KMS-11 (cell line): ENCODE results near the gene TARP.

Experiments used
- H2AFZ ChIP-seq: fragments of 200-600 bp; sonication (generic); 2 replicates; pipeline ENCODE4 v1.6.1; 2016; ENCODE audit warnings: antibody characterized with exemption, mixed run types, low read depth
- H3K27ac ChIP-seq: fragments of 200-600 bp; sonication (generic); 2 replicates; pipeline ENCODE4 v1.6.1; 2016; ENCODE audit warnings: mild to moderate bottlenecking, mixed run types
- H3K27me3 ChIP-seq: fragments of 200-600 bp; sonication (generic); 2 replicates; pipeline ENCODE4 v1.6.1; 2017; ENCODE audit warnings: mild to moderate bottlenecking, low read depth, mixed run types, moderate library complexity; ENCODE audit not compliant: insufficient read depth
- H3K36me3 ChIP-seq: fragments of 200-600 bp; sonication (generic); 2 replicates; pipeline ENCODE4 v1.6.1; 2017; ENCODE audit warnings: mild to moderate bottlenecking, mixed run types; ENCODE audit not compliant: insufficient read depth
- H3K4me1 ChIP-seq: fragments of 200-600 bp; sonication (generic); 2 replicates; pipeline ENCODE4 v1.6.1; 2016; ENCODE audit warnings: mild to moderate bottlenecking, low read depth, mixed run types; ENCODE audit not compliant: poor library complexity, severe bottlenecking
- H3K4me2 ChIP-seq: fragments of 200-600 bp; sonication (generic); 2 replicates; pipeline ENCODE4 v1.7.0; 2016; ENCODE audit warnings: mild to moderate bottlenecking, mixed run types
- H3K4me3 ChIP-seq: fragments of 200-600 bp; sonication (generic); IDR thresholded peaks from 2 replicates; pipeline ENCODE4 v1.6.1; 2017; ENCODE audit warnings: low read depth, low read length, mixed read lengths; ENCODE audit not compliant: insufficient read depth
- H3K79me2 ChIP-seq: fragments of 200-600 bp; sonication (generic); 2 replicates; pipeline ENCODE4 v1.6.1; 2016; ENCODE audit warnings: low read depth, mixed run types; ENCODE audit not compliant: insufficient read depth
- H3K9ac ChIP-seq: fragments of 200-600 bp; sonication (generic); 2 replicates; pipeline ENCODE4 v1.6.1; 2016; ENCODE audit warnings: mild to moderate bottlenecking, mixed run types
- H4K20me1 ChIP-seq: fragments of 200-600 bp; sonication (generic); 2 replicates; pipeline ENCODE4 v1.6.1; 2016; ENCODE audit warnings: mild to moderate bottlenecking, mixed run types; ENCODE audit not compliant: insufficient read depth
- TF ChIP-seq, protein P1 (sequence below): fragments of 200-600 bp; sonication (generic); conservative IDR thresholded peaks from 2 replicates; pipeline ENCODE4 v1.6.1; 2017; ENCODE audit warnings: low read depth, mild to moderate bottlenecking, antibody characterized with exemption, low read length, moderate library complexity, mixed read lengths

TARP gene

DNA sequence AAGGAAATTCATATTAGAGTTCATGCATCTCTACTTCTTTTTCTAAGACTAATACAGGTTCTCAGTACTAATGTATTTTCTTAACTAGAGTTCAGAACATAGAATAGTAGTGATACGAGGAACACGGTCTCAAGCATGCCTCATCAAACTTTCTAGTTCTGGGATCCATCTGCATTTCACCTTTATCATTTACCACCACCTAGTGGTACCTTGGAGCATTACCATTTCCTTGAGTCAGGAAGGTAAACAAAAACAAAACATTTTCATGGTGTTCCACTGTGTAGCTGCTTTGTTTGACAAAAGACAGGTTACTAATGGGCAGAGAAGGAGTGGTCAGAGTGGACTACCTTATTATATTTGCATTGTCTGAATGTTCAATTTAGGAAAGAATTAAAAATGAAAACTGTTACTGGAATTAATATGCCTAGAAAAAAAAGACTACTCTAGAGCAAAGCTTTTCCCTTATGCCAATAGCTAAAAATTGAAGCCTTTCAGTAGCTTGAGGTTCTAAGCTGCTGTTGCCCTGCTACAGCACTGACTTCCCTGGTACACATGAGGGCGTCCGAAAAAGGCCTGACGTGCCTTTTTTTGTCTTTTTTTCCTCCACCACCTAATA lies 50.8 kb downstream of the TARP start:
- H3K27ac ChIP-seq = no peak overlapping the region
- no peaks in the 10 kb centered on the region for H4K20me1 ChIP-seq
- TF ChIP-seq, protein P1, sequence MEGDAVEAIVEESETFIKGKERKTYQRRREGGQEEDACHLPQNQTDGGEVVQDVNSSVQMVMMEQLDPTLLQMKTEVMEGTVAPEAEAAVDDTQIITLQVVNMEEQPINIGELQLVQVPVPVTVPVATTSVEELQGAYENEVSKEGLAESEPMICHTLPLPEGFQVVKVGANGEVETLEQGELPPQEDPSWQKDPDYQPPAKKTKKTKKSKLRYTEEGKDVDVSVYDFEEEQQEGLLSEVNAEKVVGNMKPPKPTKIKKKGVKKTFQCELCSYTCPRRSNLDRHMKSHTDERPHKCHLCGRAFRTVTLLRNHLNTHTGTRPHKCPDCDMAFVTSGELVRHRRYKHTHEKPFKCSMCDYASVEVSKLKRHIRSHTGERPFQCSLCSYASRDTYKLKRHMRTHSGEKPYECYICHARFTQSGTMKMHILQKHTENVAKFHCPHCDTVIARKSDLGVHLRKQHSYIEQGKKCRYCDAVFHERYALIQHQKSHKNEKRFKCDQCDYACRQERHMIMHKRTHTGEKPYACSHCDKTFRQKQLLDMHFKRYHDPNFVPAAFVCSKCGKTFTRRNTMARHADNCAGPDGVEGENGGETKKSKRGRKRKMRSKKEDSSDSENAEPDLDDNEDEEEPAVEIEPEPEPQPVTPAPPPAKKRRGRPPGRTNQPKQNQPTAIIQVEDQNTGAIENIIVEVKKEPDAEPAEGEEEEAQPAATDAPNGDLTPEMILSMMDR = peak; percentile 95
- H3K4me2 ChIP-seq = no peak overlapping the region
- no peaks in the 10 kb centered on the region for H3K4me1 ChIP-seq
- H2AFZ ChIP-seq = no peak overlapping the region
- H3K36me3 ChIP-seq = peaks cover 4% of the 10 kb centered on the region; the same call in 1 of the 2 replicates
- no peak overlapping the region for H3K4me3 ChIP-seq
- no peaks in the 10 kb centered on the region for H3K27me3 ChIP-seq
- H3K79me2 ChIP-seq = no peaks in the 10 kb centered on the region
- H3K9ac ChIP-seq = no peak overlapping the region

DNA sequence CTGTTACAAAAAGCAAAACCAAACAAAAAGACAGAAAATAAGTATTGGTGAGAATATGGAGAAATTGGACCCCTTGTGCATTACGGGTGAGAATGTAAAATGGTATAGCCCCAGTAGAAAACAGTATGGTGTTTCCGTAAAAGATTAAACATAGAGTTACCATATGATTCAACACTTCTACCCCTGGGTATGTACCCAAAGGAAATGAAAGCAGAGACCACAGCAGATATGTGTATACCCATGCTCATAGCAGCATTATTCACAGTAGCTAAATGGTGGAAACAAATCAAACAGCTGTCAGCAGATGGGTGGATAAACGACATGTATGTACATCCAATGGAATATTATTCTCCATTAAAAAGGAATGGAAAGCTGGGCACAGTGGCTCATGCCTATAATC lies 53.0 kb downstream of the TARP start:
- Histone ChIP-seq H3K79me2 (no peaks in the 10 kb centered on the region), H3K27me3 (no peaks in the 10 kb centered on the region), H3K4me1 (peaks cover 7% of the 10 kb centered on the region), H3K9ac (no peak overlapping the region), H3K27ac (no peak overlapping the region), H3K4me3 (no peak overlapping the region), H3K4me2 (no peak overlapping the region), H3K36me3 (peaks cover 4% of the 10 kb centered on the region; the same call in 1 of the 2 replicates), H4K20me1 (no peaks in the 10 kb centered on the region), H2AFZ (no peak overlapping the region)
- TF ChIP-seq, protein P1 = no peak

DNA sequence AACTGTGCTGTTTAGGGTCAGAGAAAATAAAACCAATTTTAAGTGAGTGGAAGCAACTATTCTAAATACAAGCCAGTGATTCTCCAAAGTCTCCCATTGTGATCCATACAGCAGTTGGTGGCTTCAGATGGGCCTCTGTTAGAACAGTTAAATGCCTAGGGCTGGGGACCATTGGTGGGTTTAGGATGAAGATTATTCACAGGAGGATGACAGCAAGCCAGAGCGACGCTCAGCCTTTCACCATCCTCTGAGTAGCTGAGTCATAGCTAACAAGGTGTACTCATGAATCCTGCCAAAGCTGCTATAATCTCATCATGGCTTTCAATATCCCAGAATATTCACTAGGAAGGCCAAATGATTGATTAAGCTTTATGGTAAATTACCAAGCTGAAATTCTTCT lies 55.8 kb downstream of the TARP start:
- TF ChIP-seq, protein P1 = no peak
- Histone ChIP-seq H3K36me3 (peaks cover 4% of the 10 kb centered on the region; the same call in 1 of the 2 replicates), H3K9ac (no peak overlapping the region), H4K20me1 (no peaks in the 10 kb centered on the region), H3K4me1 (peaks cover 10% of the 10 kb centered on the region), H3K4me3 (no peak overlapping the region), H3K79me2 (no peaks in the 10 kb centered on the region), H3K27me3 (no peaks in the 10 kb centered on the region), H3K4me2 (no peak overlapping the region), H2AFZ (no peak overlapping the region), H3K27ac (no peak overlapping the region)

DNA sequence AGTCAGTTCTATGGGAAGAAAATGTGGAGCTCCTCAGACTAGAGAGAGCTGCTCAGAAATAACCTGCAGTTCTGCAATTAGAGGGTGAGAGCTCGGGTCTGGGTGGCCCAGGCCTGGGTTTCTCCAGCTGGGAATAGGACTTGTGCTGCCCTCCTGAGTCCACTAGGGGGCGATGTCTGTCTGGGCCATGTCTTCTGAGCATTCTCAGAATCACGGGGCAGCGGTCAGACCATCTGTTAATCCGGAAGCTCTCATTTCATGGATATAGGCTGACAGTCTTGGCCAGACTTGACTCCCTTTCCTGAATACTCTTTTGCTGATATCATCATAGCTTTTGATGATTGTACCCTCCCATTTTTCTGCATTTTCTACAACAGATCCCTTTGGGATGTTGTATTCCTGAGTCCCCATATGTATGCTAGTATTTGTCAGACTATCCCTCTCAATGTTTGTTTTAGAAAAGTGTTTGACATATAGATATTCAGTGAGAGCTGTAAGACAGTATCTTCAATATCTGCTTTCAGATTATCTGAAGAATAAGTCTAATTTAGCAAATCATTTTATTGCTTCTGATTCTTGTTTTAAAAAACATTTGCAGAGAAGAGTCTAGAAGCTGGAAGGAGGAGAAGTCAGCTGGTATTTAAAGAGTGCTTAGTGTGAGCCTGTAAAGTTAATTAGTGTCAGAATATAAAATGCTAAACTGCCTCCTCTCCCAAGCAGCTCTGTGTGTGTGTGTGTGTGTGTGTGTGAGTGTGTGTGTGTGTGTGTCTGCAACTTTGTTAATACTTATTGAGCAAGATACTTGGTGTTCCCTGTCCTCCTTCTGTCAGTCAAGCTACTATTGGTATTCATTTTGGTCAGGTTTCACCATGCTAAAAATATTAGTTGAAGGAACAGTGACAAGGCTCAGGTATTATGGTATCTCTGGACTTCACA lies 57.4 kb downstream of the TARP start:
- H3K36me3 ChIP-seq = peaks cover 4% of the 10 kb centered on the region; the same call in 1 of the 2 replicates
- peak overlapping the region; percentile 41; the same call in 1 of the 2 replicates for H3K4me2 ChIP-seq
- peaks cover 10% of the 10 kb centered on the region for H3K4me1 ChIP-seq
- H2AFZ ChIP-seq = no peak overlapping the region; the same call in 1 of the 2 replicates
- TF ChIP-seq, protein P1 = peak; percentile 98
- H3K27me3 ChIP-seq = no peaks in the 10 kb centered on the region
- H3K4me3 ChIP-seq = no peak overlapping the region
- H3K9ac ChIP-seq = no peak overlapping the region
- H3K27ac ChIP-seq = no peak overlapping the region
- H4K20me1 ChIP-seq = no peaks in the 10 kb centered on the region
- no peaks in the 10 kb centered on the region for H3K79me2 ChIP-seq
